ENCODE measurements around the gene PFKFB2.
"Not testable (repeated sequence)": the region's sequence is repeated elsewhere in the genome, so short reads cannot be mapped to it uniquely, and the experiment has no call there.

Gene PFKFB2

GRCh38 chr1:207041397-207041796 is 11.7 kb upstream of the PFKFB2 start:
- DNase-seq, result not testable (repeated sequence)

GRCh38 chr1:207045453-207045852 is 7.6 kb upstream of the PFKFB2 start:
- no peak for DNase-seq

DNA sequence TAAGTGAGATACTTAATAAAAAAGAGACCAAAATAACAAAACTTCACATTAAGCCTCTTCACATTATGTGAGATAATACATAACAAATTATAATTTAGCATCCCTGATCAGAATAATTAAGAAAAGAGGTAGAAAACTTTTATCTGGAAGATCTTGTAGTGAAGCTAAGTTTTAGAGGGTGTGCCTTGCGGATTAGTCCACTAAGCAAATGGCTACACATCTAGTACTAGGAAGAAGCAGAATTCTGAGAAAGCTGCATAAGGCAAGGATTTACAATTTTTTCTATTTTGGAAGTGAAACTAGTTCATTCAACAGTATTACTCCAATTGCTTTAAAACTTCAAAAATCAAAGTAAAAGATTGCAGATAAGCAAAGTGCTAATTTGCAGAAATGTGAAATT is 5.6 kb upstream of the PFKFB2 start:
- no peak for DNase-seq

GRCh38 chr1:207048041-207048440 is 5.0 kb upstream of the PFKFB2 start:
- no peak for DNase-seq

DNA sequence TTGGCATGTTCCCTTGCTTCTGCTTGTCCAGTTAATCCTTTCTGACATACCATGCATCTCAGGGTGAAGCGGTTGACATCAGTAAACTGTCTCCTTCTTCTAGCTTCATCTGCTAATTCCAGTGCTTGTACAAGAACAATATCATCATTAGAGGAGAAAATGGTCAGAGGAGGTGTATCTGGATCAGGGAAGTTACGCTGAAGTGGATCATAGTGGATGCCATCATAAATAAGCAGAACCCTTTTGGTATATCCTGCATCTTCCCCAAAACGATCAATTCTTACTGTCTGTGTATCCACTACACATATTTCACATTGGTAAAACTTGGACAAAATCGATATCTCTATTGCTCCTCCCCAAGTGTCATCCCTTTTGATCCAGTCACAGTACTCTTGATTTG is 4.0 kb upstream of the PFKFB2 start:
- DNase-seq, result no peak

DNA sequence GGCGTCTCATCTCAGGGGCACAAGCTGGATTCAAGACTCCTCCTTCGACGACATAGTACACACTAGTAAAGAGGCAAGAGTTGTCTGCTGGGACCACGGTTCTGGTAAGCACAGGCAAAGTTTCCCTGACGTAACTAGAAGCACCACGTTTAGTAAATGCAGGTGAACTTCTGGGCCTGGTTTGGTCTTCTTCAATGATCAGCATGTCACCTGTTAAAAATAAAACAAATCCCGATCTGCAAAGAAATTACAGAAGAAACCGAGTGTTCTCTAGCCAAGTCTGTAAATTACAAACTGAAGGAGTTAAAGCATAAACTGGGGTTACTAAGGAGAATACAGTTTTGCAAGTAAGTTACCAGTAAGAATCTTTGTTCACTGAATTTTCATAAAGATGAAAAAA is 3.6 kb upstream of the PFKFB2 start:
- DNase-seq, result no peak

DNA sequence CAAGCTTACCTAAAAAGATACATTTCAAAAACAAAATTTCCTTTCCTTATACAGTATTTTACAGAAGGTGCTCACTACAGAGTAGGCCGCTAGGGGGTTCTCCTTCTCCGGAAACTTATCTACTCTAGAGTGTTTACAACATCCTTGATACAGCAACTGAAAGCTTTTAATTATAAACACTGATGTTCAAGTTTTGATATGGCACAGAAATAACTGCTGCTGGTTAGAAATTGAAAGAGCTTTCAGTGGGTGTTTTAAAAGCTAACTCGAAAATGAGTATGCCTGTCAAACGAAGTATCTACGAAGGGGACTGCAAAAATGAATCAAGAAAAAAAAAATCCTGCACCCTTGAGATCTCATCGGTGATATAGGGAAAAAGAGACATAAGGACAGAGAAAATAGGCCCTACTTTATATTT is 3.1 kb upstream of the PFKFB2 start:
- DNase-seq, result peak; percentile 58 to 74

- peak; percentile 92 to 93 for DNase-seq
These were observed 2.4 kb upstream of the PFKFB2 start for GRCh38 chr1:207050480-207051190.

GRCh38 chr1:207051191-207051943 is 1.7 kb upstream of the PFKFB2 start, which contains the start of gene YOD1:
Gene YOD1 (minus strand): TSS chr1:207051208. CDS start chr1:207051030, 178 bp downstream.
- DNase-seq, result no peak

DNA sequence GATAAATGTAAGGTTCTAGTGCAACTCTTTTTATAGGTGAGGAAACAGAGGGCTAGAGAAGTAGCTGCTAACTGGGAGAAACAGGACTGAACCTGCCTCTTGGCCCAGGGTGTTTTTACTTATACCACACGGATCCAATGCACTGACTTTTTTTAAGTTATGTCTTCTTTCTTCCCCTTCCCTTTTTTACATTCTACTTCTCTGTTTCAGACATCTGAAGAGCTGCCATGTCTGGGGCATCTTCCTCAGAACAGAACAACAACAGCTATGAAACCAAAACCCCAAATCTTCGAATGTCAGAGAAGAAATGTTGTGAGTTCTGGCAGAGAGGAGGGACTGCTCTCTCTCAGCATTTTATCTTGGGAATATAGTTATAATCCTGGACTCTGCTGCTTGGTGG is 1.4 kb downstream of the PFKFB2 start:
- DNase-seq, result peak in 1 of 2 donors; percentile 34

DNA sequence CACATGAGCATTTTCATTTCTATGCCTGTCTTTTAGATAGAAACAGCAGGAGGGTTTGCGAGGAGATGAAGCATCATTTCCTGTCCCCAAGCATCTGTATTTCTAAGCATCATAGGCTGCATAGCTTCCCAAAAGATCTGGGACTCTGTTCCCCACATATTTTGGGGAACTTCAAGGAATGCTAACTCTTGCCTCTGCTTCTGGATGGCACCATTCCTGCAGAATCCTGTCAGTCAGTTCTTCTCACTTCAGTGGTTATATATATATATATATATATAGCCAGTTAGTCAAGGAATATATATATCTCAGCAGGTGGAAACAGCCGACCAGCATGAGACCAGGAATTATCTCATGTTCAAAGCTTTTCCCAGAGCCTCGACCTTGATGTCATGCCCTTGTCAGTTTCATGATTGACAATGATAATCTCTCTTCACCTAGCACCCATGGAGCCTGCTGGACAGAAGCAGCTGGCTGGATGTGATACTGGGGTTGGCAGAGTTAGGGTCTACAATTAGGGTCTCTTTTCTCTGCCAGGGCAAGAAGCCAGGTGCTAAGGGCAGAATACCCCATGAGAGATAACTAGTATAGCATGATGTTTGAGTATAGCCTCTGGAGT is 2.4 kb downstream of the PFKFB2 start:
- no peak for DNase-seq

DNA sequence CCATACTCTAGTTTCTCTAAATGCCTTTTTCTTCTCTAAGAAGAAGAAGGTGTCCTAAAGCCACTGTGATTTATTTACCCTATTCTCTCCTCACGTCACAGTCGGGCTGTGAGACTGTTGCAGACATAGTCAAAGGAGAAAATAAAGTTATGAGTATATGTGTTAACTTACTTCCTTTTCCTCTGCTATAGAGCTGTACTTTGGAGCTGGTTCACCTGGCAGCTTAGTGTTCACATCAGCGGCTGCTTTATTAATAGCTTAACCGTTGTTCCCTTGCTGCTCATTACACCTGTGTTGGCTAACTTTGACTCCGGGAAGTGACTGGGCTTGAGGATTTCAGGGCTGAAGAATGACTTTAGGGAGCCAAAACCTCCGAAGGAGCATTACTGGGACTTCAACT is 3.6 kb downstream of the PFKFB2 start:
- DNase-seq, result no peak

DNA sequence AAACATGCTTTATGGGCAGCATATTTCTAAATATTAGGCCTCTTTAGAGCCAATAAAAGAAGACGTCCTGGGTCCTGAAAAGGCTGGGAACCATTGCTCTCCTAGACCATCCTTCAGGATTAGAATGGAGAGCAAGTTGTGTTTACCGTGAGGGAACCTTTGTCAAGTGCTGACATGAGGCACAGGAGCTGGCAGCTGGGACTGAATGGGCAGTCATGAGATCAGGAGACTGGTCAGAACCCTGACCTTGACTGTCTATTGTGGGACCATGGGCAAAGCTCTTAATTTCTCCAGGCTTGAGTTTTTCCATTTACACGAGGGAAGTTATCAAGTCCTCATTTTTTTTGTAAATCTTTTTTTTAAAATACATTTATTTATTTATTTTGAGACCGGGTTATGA is 5.2 kb downstream of the PFKFB2 start:
- no peak for DNase-seq

GRCh38 chr1:207058878-207059867 is 6.1 kb downstream of the PFKFB2 start:
- no peak for DNase-seq

DNA sequence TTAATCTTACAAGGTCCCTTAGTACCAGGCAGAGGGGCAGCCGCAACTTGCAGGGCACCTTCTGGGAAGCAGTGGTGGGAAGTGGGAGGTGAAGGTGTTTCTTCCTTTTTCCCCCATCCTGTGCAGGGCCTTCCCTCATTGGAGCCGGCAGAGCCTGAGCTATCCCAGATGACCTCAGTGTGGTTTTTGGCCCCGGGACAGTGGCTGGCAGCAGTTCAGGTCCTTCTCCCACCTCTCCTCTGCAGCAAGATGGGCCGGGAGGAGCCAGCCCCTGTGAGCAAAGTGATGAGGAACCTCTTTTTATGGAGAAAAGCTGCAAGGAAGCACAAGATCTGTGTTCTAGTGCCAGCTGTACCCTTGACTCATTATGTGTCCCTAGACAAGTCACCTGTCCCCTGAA is 6.8 kb downstream of the PFKFB2 start:
- no peak for DNase-seq

GRCh38 chr1:207060596-207060995 is 7.5 kb downstream of the PFKFB2 start:
- no peak for DNase-seq

GRCh38 chr1:207062058-207062457 is 9.0 kb downstream of the PFKFB2 start:
- DNase-seq, result no peak

GRCh38 chr1:207063014-207063413 is 9.9 kb downstream of the PFKFB2 start:
- DNase-seq, result no peak

DNA sequence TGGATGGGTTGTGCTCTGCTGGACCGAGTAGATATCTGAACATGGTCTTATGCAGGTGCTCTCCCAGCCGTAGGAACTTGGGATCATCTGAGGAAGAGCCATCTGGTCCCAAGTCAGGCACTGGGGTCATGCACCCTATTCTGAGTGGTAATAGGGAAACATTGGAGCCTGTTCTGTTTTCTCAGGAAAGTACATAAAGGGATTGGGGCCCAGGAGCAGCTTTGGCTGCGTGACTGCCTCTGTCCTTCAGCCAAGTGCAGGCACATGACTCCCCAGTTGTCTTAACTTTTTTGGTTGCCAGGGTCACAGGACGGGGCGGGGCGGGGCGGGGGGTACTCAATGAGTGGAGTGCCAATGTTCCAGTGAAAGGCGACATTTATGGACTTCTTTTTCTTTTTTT is 11.5 kb downstream of the PFKFB2 start:
- no peak for DNase-seq

GRCh38 chr1:207067185-207067584 is 14.1 kb downstream of the PFKFB2 start:
- no peak for DNase-seq

DNA sequence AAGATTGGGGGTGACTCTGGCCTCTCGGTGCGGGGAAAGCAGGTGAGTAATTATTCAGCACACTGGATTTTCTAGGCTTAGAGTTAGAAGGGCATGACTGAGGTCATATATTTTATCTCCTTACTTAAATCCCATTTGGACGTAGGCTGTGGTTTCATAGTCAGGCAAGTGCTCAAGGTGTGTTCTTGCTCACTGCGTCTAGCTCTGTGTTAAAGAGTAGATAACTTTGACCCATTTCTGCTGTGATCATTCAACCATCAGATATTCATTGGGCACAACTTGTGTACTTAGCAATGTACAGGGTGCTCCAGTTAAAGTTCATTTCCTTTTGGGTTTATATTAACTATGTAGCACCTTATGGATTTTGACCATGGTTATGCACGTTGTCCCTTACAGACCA is 14.6 kb downstream of the PFKFB2 start:
- DNase-seq, result no peak

DNA sequence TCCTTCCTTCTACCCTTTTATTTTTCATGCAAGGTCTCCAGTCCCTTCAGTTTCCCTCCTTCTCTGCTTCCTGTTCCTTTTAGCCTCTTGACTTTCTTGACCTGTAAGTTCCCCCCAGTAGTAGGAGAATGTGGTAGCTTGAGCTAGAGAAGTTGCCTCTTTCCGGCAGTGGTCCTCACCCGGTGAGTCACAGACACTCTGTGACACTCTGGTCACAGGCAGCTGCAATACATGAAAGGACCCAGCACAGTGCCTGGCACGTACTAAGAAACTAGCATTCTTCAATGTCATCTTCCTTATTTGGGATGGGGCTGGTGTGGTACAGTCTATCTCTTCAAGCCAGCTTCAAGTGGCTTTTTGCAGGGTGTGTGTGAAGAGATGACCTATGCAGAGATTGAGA is 16.0 kb downstream of the PFKFB2 start:
- peak in 1 of 2 donors; percentile 30 for DNase-seq
